Activated CD4-positive, alpha-beta T cell treated with anti-CD3 and anti-CD28 coated beads for 1 hour (primary cell): ENCODE results near the gene INTS4.
"Not testable (repeated sequence)": the region's sequence is repeated elsewhere in the genome, so short reads cannot be mapped to it uniquely, and the experiment has no call there.

Experiments used
- DNase-seq: peaks from one replicate; pipeline ENCODE4 v3.0.0-alpha.2; 2020

The INTS4 gene

DNA sequence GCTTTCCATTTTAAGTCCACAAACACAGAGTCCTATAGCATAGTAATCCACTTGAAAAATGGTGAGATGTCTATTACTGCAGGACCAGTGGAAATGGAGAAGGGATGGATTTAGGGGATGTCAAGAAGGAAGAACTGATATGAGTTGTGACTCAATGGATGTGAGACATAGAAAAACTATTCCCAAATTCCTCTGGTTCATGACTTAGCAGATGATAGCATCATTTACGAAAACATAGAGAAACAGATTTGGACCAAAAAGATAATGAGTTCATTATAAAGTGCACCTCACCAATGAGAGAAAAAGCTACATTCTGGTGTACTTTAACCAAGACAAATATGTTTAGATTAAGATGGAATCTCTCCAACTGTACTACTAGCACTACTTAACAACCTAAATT lies 51.2 kb downstream of the INTS4 start:
- DNase-seq = not testable (repeated sequence)

DNA sequence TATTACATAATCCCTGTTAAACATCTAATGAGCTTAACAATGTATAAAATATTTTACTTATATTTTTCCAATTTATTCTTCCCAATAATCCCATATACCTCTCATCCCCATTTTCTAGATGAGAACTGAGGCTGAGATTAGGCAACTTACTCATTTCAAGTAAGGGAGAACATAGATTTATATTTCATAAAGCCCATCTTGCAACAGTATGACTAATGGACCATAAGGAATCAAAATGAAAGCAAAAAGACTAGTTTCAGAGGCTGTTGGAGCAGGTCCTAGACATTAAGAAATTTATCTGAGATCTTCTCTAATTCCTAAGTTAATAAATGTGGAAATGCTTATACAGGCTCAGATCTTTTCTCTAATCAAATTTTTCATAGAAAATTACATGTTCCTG lies 52.0 kb downstream of the INTS4 start:
- DNase-seq = not testable (repeated sequence)

DNA sequence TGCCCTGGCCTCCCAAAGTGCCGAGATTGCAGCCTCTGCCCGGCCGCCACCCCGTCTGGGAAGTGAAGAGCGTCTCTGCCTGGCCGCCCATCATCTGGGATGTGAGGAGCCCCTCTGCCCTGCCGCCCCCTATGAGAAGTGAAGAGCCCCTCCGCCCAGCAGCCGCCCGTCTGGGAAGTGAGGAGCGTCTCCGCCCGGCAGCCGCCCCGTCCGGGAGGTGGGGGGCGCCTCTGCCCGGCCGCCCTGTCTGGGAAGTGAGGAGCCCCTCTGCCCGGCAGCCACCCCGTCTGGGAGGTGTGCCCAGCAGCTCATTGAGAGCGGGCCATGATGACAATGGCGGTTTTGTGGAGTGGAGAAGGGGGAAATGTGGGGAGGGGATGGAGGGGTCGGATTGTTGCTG lies 60.9 kb downstream of the INTS4 start:
- not testable (repeated sequence) for DNase-seq

DNA sequence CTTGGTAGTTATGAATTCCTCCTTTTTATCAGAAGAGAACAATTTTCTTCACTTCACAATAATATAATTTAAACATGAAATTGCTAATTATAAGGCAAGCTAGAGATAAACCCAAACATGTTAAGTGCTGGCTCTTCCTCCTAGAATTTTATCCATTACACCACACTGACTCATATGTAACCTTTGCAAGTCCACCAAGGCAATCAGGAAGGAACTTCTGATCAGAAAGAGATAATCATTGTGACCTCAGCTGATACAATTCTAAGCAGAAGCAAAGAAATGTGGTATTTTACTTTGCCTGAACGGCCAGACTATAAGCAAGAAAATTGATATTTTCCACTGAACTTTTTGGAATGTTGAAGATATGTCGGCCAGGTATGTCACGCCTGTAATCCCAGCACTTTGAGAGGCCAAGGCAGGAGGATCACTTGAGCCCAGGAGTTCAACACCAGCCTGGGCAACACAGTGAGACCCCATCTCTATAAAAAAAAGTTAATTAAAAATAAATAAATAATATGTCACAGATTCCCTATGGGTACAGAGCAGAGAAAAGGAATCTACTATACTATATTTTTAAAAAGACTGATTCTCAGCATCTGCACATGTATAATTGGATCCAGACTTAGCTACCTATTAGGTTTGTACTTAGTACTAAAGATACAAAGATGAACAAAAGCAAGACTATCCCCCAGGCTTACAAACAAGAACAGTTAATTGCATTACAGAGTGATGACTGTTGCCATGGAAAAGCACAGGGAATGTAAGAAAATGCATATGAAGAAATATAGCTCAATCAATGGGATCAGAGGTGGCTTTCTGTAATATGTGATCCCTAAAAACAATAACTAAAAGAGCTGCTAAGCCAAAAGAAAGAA lies 63.9 kb downstream of the INTS4 start:
- not testable (repeated sequence) for DNase-seq

DNA sequence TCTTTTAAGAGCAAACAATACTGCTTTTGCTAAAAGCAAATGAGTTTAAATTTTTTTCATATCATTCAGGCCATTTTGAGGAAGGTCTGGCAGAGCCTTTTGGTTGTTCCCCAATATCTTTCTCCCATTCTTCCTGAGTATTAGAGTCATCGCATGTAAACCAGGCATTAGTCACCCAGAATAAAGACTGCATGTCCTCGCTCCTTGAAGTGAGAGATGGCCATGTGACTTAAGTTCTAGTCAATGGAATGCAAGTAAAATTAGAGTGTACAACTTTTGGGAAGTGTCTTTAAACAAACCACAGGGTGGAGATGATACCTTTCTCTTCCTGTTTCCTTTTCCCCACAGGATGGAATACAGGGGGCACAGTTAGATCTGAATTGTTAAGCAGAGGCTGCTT lies 76.8 kb downstream of the INTS4 start:
- not testable (repeated sequence) for DNase-seq

DNA sequence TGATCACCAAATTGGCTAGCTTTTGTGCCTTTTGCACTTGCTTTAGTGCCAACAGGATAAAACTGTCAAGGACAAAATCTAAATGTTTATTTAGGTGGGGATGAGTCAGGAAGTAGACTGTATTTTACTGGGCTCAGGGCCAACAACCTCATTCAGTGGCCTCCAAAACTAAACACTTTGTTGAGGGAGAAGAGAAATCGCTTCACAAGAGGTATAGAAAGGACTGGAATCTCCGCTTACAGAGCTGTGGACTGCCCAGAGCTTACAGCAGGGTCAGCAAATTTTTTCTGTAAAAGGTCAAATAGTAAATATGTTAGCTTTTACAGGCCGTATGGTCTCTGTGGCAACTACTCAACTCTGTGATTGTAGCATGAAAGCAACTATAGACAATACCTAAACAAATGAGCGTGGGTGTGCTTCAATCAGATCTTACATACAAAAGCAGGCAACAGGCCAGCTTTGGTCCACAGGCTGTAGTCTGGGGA lies 80.1 kb downstream of the INTS4 start:
- not testable (repeated sequence) for DNase-seq

DNA sequence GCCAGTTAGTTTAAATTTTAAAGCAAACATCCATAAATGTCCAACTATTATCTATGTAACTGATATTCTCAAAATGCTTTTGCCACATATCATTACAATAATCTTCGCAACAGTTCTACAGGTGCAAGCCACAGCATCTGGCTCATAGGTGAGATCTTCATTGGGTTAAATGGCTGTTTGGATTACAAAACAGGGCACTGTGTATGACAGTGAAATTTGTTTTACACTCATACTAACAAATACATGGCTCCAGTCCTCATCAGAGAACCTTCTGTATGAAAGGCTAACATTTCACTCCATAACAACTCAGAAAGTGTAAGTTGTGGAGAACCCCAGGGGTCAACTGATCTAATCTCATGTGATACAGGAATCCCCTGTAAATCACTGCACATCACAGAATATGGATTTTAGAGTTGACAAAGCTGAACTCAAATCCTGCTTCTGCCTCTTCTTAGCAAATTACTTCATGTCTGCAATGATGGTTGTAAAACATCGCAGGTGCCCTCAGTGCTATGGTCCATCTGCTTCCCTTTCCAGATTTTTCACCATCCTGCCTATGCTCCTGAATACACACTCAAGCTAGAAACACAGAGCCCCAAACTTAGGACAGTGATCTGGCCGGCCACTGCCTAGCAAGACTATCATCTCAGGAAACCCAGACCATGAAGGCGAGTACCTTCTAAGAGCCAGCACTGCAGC lies 80.7 kb downstream of the INTS4 start:
- not testable (repeated sequence) for DNase-seq

DNA sequence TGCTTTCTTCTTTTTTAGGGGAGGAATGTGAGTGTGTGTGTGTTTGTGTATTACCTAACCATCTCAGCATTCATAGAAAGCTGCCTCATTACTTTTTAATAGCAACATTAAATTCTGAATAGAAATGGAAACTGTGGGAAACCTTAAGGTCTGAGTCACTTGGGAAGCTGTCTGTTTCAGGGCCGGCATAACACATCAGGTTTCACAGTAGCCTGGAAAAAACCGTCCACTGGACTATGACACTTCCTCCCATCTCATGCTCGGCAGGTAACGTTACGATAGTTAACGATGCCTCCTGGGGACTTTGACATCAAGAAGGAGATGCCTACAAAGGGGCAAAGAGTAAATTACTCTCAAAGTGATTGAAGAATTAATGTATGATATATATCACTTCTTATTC lies 83.6 kb downstream of the INTS4 start:
- DNase-seq = not testable (repeated sequence)

DNA sequence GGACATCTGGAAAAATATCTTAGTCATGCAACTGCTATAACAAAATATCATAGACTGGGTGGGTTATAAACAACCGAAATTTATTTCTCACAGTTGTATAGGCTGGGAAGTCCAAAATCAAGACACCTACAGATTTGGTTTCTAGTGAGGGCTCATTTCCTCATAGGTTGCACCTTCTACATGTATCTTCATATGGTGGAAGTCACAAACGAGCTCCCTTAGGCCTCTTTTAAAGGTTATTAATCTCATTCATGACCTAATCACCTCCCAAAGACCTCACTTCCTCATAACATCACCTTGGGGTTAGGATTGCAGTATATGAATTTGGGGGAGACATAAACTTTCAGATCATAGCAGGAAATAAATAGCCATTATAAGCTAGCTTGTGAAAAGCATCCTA lies 85.2 kb downstream of the INTS4 start:
- no peak for DNase-seq

DNA sequence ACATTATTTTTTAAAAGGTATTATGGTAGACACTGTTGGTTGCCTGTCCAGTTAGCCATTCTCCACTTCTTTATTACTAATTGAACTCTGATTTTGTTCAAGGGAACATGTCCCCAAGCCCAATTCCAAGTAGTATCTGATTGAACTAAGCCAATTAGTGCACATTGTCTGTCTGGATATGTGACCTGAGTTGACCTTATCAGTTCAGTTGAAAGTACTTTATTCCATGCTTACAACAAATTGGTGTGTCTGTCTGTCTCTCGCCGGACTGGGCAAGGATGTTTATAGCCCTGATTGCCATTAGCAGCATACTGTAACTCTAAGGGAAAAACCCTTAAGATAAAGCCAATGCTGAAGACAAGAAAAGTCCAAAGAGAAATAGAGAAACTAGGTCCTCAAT lies 85.6 kb downstream of the INTS4 start:
- DNase-seq = no peak

DNA sequence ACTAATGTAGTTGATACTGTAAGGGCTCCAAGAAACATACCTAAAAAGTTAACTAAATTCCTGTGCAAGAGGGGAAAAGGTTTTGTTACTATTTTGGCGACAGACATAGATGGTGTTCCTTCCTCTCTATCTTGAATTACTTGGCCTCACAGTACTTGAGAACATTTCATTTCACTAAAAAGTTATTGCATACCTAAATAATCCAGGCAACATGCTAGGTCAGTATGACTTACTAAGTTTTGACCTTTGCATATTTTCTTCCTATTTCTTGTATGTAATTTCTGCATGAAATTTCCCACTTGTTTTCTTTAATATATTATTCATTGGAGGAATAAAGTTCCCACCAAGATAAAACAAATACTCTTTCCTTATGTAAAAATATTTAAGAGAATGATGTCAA lies 99.5 kb downstream of the INTS4 start:
- not testable (repeated sequence) for DNase-seq

DNA sequence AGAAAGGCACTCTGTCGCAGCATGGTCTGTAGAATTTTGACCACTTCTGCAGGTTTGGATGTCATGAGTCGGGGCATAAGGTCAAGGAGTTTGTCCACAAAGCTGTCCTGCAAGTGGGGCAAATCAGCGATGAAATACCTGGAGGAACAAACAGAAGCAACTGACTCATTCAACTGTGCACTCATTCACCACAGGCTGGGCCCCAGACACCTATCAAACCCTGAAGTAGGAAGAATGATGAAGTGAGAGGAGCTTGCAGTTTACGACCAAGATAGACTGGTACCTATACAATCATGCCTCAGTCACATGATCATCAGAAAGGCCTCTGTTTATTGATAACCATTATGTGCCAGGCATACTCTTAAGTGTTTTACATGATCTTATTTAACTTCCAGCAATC lies 102.8 kb downstream of the INTS4 start:
- not testable (repeated sequence) for DNase-seq

DNA sequence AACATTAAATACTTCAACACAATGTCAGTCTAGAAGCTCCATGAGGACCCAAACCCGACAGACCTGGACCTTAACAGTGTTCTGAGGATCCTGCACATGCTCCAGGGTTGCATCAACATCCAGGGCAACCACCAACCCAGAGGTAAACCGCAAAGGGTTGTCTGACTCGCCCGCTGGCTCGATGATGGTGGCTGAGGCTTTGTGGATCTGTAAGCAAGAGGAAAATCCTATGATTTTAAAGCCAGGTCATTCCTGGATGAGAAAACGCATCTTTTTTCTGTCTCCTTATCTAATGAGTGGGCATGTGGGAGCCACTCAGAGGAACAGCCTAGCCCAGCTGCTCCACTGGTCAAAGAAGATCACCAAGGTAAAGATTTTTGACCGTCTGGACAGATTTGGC lies 103.2 kb downstream of the INTS4 start:
- not testable (repeated sequence) for DNase-seq

DNA sequence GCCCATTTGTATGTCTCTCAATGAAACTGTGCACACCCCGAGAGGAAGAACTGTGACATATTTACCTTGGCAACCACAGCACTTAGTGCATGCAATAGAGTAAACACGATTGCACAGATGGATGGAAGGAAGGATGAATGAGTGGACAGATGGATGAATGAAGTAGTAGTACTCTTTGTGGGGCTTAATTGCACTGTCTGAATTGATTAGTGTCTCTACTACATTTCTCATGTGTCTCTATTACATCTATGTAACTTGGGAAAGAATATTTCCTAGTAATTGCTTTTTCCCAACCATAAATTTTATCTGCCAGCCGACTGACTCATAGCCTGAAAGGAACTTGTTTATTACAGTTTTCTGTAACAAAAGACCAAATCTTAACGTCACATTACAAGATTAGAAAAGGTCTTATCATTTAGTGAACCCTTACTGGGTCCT lies 103.8 kb downstream of the INTS4 start:
- not testable (repeated sequence) for DNase-seq

DNA sequence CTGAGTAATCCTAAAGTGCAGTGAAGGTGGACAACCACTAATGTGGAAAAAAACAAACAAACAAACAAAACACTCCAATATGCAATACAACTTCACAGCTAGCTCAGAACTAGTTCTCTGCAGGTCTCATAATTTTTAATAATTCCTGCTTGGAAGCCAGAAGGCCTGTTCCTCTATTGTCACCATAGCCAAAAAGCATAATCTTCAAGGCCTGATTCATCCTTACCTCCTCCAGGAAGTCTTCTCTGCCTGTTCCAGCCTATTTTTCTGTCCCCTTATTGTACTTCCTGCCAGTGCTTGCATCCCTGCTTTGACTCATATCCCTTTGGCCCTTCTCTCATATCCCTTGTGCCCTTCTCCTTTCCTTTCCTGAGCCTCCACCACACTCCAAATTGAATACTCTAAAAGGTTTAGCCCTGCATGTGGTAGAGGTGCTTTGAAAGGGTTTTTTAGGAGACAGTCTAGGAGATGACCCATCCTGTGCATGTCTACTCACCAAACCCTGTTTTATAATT lies 104.3 kb downstream of the INTS4 start:
- DNase-seq = not testable (repeated sequence)

DNA sequence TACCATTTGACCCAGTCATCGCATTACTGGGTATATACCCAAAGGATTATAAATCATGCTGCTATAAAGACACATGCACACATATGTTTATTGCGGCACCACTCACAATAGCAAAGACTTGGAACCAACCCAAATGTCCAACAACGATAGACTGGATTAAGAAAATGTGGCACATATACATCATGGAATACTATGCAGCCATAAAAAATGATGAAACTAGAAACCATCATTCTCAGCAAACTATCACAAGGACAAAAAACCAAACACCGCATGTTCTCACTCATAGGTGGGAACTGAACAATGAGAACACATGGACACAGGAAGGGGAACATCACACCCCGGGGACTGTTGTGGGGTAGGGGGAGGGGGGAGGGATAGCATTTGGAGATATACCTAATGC lies 105.4 kb downstream of the INTS4 start:
- not testable (repeated sequence) for DNase-seq

DNA sequence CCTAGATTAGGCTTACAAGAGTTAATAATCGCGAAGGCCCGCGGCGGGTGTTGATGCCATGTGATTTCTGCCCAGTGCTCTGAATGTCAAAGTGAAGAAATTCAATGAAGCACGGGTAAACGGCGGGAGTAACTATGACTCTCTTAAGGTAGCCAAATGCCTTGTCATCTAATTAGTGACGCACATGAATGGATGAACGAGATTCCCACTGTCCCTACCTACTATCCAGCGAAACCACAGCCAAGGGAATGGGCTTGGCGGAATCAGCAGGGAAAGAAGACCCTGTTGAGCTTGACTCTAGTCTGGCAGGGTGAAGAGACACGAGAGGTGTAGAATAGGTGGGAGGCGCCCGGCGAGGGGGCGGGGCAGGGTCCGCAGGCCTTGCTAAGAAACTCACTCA lies 108.1 kb downstream of the INTS4 start:
- no peak for DNase-seq

DNA sequence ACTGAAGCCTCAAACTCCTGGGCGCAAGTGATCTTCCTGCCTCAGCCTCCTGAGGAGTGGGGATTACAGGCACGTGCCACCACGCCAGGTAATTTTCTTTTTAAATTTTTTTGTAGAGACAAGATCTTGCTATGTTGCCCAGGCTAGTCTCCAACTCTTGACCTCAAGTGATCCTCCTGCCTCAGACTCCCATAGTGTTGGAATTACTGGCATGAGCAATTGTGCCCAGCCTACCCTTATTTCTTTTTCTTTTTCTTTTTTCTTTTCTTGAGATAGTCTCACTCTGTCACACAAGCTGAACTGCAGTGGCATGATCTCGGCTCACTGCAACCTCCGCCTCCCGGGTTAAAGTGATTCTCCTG lies 109.7 kb downstream of the INTS4 start:
- DNase-seq = no peak

DNA sequence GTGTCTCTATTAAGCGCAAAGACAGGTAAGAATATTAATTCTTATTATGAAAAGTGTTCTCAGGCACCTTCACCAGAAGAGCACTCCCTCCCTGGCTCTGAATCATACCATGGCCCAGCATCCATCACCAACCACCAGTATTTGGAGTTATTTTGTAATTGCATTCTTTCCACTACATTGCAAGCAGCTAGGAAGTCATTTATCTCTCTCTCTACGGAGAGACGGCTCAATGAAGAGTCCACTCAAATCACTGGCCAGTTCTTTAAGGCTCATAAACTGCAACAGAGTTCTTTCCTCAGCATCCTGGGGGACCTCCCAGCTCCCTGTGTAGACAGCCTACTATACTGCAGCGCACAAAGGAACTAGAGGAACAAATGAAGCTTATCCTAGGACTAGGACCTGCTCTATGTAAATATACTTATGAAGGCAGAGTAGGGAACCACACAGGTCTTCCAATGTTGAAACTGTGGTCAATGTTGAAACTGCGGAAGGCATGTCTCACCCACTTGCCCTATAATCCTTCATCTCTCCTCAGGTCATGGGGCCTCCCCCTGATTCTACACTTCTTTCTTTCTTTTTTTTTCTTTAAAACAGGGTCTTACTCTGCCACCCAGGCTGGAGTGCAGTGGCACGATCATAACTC lies 110.2 kb downstream of the INTS4 start:
- DNase-seq = no peak

DNA sequence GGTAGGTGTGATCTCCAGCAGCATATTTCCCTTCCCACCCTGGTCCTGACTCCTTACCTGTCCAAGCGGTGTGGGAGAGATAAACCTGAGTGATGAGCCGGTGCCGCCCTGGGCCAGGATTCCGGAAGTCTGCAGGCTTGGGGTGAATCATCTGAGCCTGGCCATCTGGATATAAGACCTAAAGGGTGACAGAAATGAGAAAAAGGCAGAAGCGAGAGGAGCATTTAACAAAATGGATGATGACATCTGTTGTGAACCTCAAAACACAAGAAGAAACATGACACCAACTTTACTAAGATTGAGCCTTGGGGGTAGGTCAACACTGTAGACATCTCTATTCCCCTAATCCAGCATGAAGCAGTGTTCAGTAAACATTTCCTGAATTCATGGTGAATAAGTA lies 110.7 kb downstream of the INTS4 start:
- no peak for DNase-seq

DNA sequence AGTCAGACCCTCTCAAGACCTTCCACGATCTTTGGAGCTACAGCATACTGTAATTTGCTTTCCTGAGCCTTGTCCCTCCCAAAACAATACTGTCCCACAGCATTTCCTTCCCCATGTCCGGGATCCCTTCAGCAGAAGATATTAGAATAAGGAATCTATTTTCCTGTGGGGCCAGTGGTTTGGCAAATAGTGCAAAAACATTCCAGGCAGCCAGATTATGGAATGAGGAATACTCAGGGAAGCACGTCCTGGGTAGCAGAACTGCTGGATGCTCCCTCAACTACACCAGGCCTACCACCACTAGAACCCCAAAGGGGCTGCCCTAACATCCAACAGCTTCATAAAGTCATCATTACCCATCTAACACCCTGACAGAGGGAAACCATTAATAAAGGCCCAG lies 112.1 kb downstream of the INTS4 start:
- no peak for DNase-seq

DNA sequence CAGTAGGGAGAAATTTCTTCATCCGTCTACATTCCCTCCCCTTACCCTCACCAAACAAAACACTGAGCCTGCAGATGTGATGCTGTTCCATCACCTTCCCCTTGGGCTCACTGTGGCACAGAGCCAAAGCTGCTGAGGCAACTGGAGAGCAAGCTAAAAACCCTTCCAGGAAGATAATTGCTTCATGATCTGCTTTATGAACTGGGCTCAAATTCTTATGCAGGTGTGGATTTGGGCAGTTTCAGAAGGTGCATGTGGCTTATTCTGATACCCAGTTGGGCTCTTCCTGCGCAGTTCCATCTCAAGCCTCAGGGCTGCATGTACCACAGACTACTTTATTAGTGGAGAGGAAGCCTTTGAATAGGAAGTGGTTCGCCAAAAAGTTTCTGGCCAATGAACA lies 115.2 kb downstream of the INTS4 start:
- DNase-seq = no peak

DNA sequence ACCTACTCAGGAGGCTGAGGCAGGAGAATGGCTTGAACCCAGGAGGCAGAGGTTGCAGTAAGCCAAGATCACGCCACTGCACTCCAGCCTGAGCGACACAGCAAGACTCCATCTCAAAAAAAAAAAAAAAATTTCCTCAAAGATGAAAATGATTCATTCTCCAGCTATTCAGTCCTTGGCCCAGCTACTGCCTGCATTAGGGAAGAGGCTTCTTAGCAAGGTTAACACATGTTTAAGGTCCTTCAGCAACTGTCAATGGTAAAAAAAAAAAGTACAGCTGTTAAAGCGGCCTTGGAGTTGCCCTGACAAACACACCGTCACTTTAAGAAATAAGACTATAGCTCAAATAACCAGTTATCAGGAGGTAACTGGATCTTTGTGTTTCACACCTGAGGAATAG lies 116.2 kb downstream of the INTS4 start:
- DNase-seq = not testable (repeated sequence)
